ENCODE measurements around the gene EMX2. TPM values are rescaled to one million over a fixed set of nuclear protein-coding genes. Genes with fewer than 3 reads are reported as not detected.

EMX2 gene
- total and polyA plus RNA-seq, 2 experiments from 2014 or later, result not detected

GRCh38 chr10:117532451-117533107 lies 10.0 kb upstream of the EMX2 start:
- H4K20me1 ChIP-seq (ENCODE audit: insufficient read depth, poor library complexity, severe bottlenecking), result no peaks in the 10 kb centered on the region
- TF ChIP-seq EZH2phosphoT487 (IDR thresholded peaks at IDR 0.05; ENCODE audit: low read depth, severe bottlenecking, unreplicated experiment) (peak; percentile 95), EZH2 (IDR thresholded peaks at IDR 0.05; ENCODE audit: borderline replicate concordance) (peak; percentile 100), CTCF (IDR thresholded peaks at IDR 0.05; ENCODE audit: poor library complexity) (no peak)
- H3K9me2 ChIP-seq (replicated peaks; ENCODE audit: insufficient read depth), result no peaks in the 10 kb centered on the region
- H3K9me3 ChIP-seq (ENCODE audit: low read depth), result no peaks in the 10 kb centered on the region
- peak overlapping the region; percentile 47 for H3K4me2 ChIP-seq
- no peak overlapping the region for H3K27ac ChIP-seq
- DNase-seq (ENCODE audit: low spot score), result no peak
- peak overlapping the region; percentile 26 for H2AFZ ChIP-seq
- no peak overlapping the region for H3K4me3 ChIP-seq
- H3K27me3 ChIP-seq, result peaks cover 97% of the 10 kb centered on the region
- H3K4me1 ChIP-seq (ENCODE audit: insufficient read depth), result peaks cover 21% of the 10 kb centered on the region
- H3K79me2 ChIP-seq, result no peaks in the 10 kb centered on the region
- 6% methylated on average over 33 of the region's 33 CpGs for WGBS (ENCODE audit: low lambda C conversion rate, missing lambda C conversion rate)
- H3K36me3 ChIP-seq (replicated peaks; ENCODE audit: insufficient read depth, low read depth), result no peaks in the 10 kb centered on the region

- no peak for DNase-seq (ENCODE audit: low spot score)
- Histone ChIP-seq H3K27ac (no peak overlapping the region), H3K9me2 (replicated peaks; ENCODE audit: insufficient read depth) (no peaks in the 10 kb centered on the region), H3K27me3 (peaks cover 96% of the 10 kb centered on the region), H3K36me3 (replicated peaks; ENCODE audit: insufficient read depth, low read depth) (no peaks in the 10 kb centered on the region), H3K4me1 (ENCODE audit: insufficient read depth) (peaks cover 21% of the 10 kb centered on the region), H3K9me3 (ENCODE audit: low read depth) (no peaks in the 10 kb centered on the region), H4K20me1 (ENCODE audit: insufficient read depth, poor library complexity, severe bottlenecking) (no peaks in the 10 kb centered on the region), H3K4me3 (no peak overlapping the region), H2AFZ (no peak overlapping the region), H3K4me2 (peak overlapping the region; percentile 97), H3K79me2 (no peaks in the 10 kb centered on the region)
- 10% methylated on average over 24 of the region's 24 CpGs for WGBS (ENCODE audit: low lambda C conversion rate, missing lambda C conversion rate)
- TF ChIP-seq EZH2 (IDR thresholded peaks at IDR 0.05; ENCODE audit: borderline replicate concordance) (peak; percentile 37), CTCF (IDR thresholded peaks at IDR 0.05; ENCODE audit: poor library complexity) (no peak), EZH2phosphoT487 (IDR thresholded peaks at IDR 0.05; ENCODE audit: low read depth, severe bottlenecking, unreplicated experiment) (peak; percentile 85)
These were observed 8.9 kb upstream of the EMX2 start for GRCh38 chr10:117533507-117534281.

- no peak overlapping the region for H3K4me3 ChIP-seq
- peak; percentile 36 for DNase-seq (ENCODE audit: low spot score)
- WGBS (ENCODE audit: low lambda C conversion rate, missing lambda C conversion rate), result 4% methylated on average over 74 of the region's 76 CpGs
- no peaks in the 10 kb centered on the region for H3K36me3 ChIP-seq (replicated peaks; ENCODE audit: insufficient read depth, low read depth)
- no peaks in the 10 kb centered on the region for H3K9me3 ChIP-seq (ENCODE audit: low read depth)
- H4K20me1 ChIP-seq (ENCODE audit: insufficient read depth, poor library complexity, severe bottlenecking), result no peaks in the 10 kb centered on the region
- peaks cover 21% of the 10 kb centered on the region for H3K4me1 ChIP-seq (ENCODE audit: insufficient read depth)
- TF ChIP-seq EZH2 (IDR thresholded peaks at IDR 0.05; ENCODE audit: borderline replicate concordance) (peak; percentile 88), EZH2phosphoT487 (IDR thresholded peaks at IDR 0.05; ENCODE audit: low read depth, severe bottlenecking, unreplicated experiment) (peak; percentile 84), CTCF (IDR thresholded peaks at IDR 0.05; ENCODE audit: poor library complexity) (peak; percentile 1)
- H3K9me2 ChIP-seq (replicated peaks; ENCODE audit: insufficient read depth), result no peaks in the 10 kb centered on the region
- H3K4me2 ChIP-seq, result peak overlapping the region; percentile 97
- H2AFZ ChIP-seq, result peak overlapping the region; percentile 92
- peaks cover 96% of the 10 kb centered on the region for H3K27me3 ChIP-seq
- H3K27ac ChIP-seq, result no peak overlapping the region
- H3K79me2 ChIP-seq, result no peaks in the 10 kb centered on the region
These were observed 7.9 kb upstream of the EMX2 start for GRCh38 chr10:117534321-117535297.

Data from hepatocyte (in vitro differentiated cells).